Transverse colon (tissue), 4 donors: ENCODE measurements around the gene IGSF10. TPM values are rescaled to one million over a fixed set of nuclear protein-coding genes. Genes with fewer than 3 reads are reported as not detected.
A peak's percentile ranks its signal among the peaks of the same experiment; 100 is the strongest.

Experiments used
- DNase-seq: peaks from one replicate; pipeline ENCODE4 v3.0.0-alpha.2; 2019
- H3K27ac ChIP-seq, 4 donors: fragments of 200-600 bp; sonication (generic); 2 replicates each; pipeline ENCODE4 v1.5.1; 2016 to 2018; ENCODE audit warnings: inconsistent platforms in 4 of 4
- H3K27me3 ChIP-seq: fragments of 200-600 bp; sonication (generic); 2 replicates; pipeline ENCODE4 v1.5.1; 2017; ENCODE audit warnings: inconsistent platforms
- H3K36me3 ChIP-seq, 4 donors: fragments of 200-600 bp; sonication (generic); 2 replicates each; pipeline ENCODE4 v1.5.1; 2017 to 2019; ENCODE audit warnings: inconsistent platforms in 4 of 4
- H3K4me1 ChIP-seq, 4 donors: fragments of 200-600 bp; sonication (generic); 2 replicates each; pipeline ENCODE4 v1.5.1; 2017 to 2020; ENCODE audit warnings: inconsistent platforms in 4 of 4
- H3K4me3 ChIP-seq, 4 donors: fragments of 200-600 bp; sonication (generic); 1 replicate in 1 of 4; 2 replicates in 3 of 4; pipeline versions ENCODE4 v1.5.1 to v1.6.1; 2017 to 2019; ENCODE audit warnings: inconsistent platforms in 4 of 4
- H3K9me3 ChIP-seq, 2 donors: fragments of 200-600 bp; sonication (generic); 2 replicates each; pipeline ENCODE4 v1.5.1; 2017 to 2019; ENCODE audit warnings: inconsistent platforms in 2 of 2
- CTCF ChIP-seq, 5 experiments: fragments of 200-600 bp in 3 of 5; fragments of 450-650 bp in 2 of 5; sonication (generic) in 3 of 5; IDR thresholded peaks; 1 replicate in 2 of 5; 2 replicates in 3 of 5; pipeline ENCODE4 v1.5.1; 2016 to 2017; ENCODE audit warnings: antibody characterized with exemption in 5 of 5, inconsistent platforms in 3 of 5, mild to moderate bottlenecking in 2 of 5, moderate library complexity in 1 of 5
- EP300 ChIP-seq: sonication (generic); formaldehyde crosslinking; IDR thresholded peaks from one replicate; pipeline ENCODE4 v1.6.1; 2017; ENCODE audit warnings: antibody characterized with exemption, low read depth
- POLR2A ChIP-seq: fragments of 450-650 bp; IDR thresholded peaks from one replicate; pipeline ENCODE4 v1.6.1; 2016; ENCODE audit warnings: antibody characterized with exemption, mild to moderate bottlenecking, moderate library complexity
- POLR2AphosphoS5 ChIP-seq, 3 donors: sonication (generic); formaldehyde crosslinking; IDR thresholded peaks; one replicate each; pipeline ENCODE4 v1.6.1; 2016; ENCODE audit warnings: antibody characterized with exemption in 3 of 3
- WGBS, 2 donors: methylation state at CpG; one replicate each; pipeline ENCODE4 v1.1.5; 2018; ENCODE audit warnings: low coverage in 1 of 2; 5-methylcytosine and 5-hydroxymethylcytosine counted together
- in situ Hi-C, 4 donors: fragments of 200-750 bp; cut with MboI; loops; one replicate each; pipeline versions ENCODE4 v1.15.0 to v1.15.1; 2017; ENCODE audit warnings: low sequenced_read_pairs in 3 of 4, low pct_ligation_motif_present in 1 of 4, low pct_unique_long_range_greater_than_20kb in 1 of 4
- intact Hi-C: fragments of 100-400 bp; cut with DNase I; formaldehyde crosslinking; loops from one replicate; pipeline ENCODE4 v1.15.1; 2023; ENCODE audit warnings: low total_unique reads
- total RNA-seq, 4 donors: library from RNA; depleted of rRNA; stranded (reverse); fragments of >200 nt; gene quantifications; one replicate each; pipeline ENCODE4 v1.1.0, GENCODE V29; 2016

The IGSF10 gene
- total RNA-seq, 4 donors from 2014 or later: 0.37 to 5.8 (median 1.7) TPM

GRCh38 chr3:151445273-151446001 lies 15.4 kb downstream of the IGSF10 start:
- Histone ChIP-seq H3K9me3 (no peaks in the 10 kb centered on the region), H3K36me3 (no peaks in the 10 kb centered on the region), H3K4me1 (no peaks in the 10 kb centered on the region), H3K27ac (no peak overlapping the region), H3K4me3 (no peak overlapping the region), H3K27me3 (no peaks in the 10 kb centered on the region)
- in situ Hi-C loops: loop anchor here in 1 of 4 donors (10.0 kb wide), 1 partner anchor 389 kb away; no protein-coding TSS in a partner anchor
- DNase-seq: no peak
- no peak for TF ChIP-seq CTCF (IDR thresholded peaks at IDR 0.05)
- TF ChIP-seq EP300: no peak
- no peak for TF ChIP-seq POLR2AphosphoS5 (IDR thresholded peaks at IDR 0.05)
- no peak for TF ChIP-seq POLR2A
- intact Hi-C loops: loop anchor here (10.0 kb wide), 1 partner anchor 469 kb away; no protein-coding TSS in a partner anchor
- 72 to 88% methylated on average over 1 to 5 of the region's 5 CpGs for WGBS, 2 donors

- Histone ChIP-seq H3K27ac (no peak overlapping the region), H3K4me3 (no peak overlapping the region), H3K4me1 (no peaks in the 10 kb centered on the region), H3K36me3 (no peaks in the 10 kb centered on the region), H3K9me3 (no peaks in the 10 kb centered on the region), H3K27me3 (no peaks in the 10 kb centered on the region)
- TF ChIP-seq POLR2AphosphoS5 (IDR thresholded peaks at IDR 0.05) (no peak), EP300 (no peak), POLR2A (no peak)
- intact Hi-C loops: loop anchor here (10.0 kb wide), 1 partner anchor 471 kb away; no protein-coding TSS in a partner anchor
- in situ Hi-C loops: loop anchor here in 2 of 4 donors (5.0 to 10.0 kb wide), 2 partner anchors 391 to 394 kb away; no protein-coding TSS in a partner anchor
- 85 to 91% methylated on average over 7 of the region's 7 CpGs for WGBS, 2 donors
- DNase-seq: no peak
Observed at GRCh38 chr3:151443583-151443982, 17.3 kb downstream of the IGSF10 start.

GRCh38 chr3:151440940-151441339 lies 19.9 kb downstream of the IGSF10 start:
- 70 to 92% methylated on average over 1 of the region's 1 CpG for WGBS, 2 donors
- no peak for TF ChIP-seq EP300
- TF ChIP-seq POLR2AphosphoS5 (IDR thresholded peaks at IDR 0.05): no peak
- TF ChIP-seq POLR2A: no peak
- no peak for TF ChIP-seq CTCF (IDR thresholded peaks at IDR 0.05)
- no peaks in the 10 kb centered on the region for H3K4me1 ChIP-seq
- H3K27ac ChIP-seq: no peak overlapping the region
- H3K9me3 ChIP-seq: no peaks in the 10 kb centered on the region
- H3K27me3 ChIP-seq: no peaks in the 10 kb centered on the region
- H3K36me3 ChIP-seq: no peaks in the 10 kb centered on the region
- no peak overlapping the region for H3K4me3 ChIP-seq
- in situ Hi-C loops (loop anchor here in 2 of 4 donors (5.0 to 10.0 kb wide), 2 partner anchors 394 to 396 kb away; no protein-coding TSS in a partner anchor), intact Hi-C loops (loop anchor here (10.0 kb wide), 1 partner anchor 474 kb away; no protein-coding TSS in a partner anchor)
- no peak for DNase-seq

GRCh38 chr3:151439652-151440125 lies 21.2 kb downstream of the IGSF10 start:
- H3K36me3 ChIP-seq: no peaks in the 10 kb centered on the region
- no peaks in the 10 kb centered on the region for H3K27me3 ChIP-seq
- intact Hi-C loops: loop anchor here (10.0 kb wide), 1 partner anchor 475 kb away; no protein-coding TSS in a partner anchor
- TF ChIP-seq POLR2AphosphoS5 (IDR thresholded peaks at IDR 0.05) (no peak), CTCF (IDR thresholded peaks at IDR 0.05) (peak; percentile 76 to 86 (median 81)), EP300 (no peak), POLR2A (no peak)
- in situ Hi-C loops: loop anchor here (5.0 to 10.0 kb wide), 3 partner anchors 395 to 475 kb away; no protein-coding TSS in a partner anchor
- H3K9me3 ChIP-seq: no peaks in the 10 kb centered on the region
- H3K27ac ChIP-seq: no peak overlapping the region
- H3K4me3 ChIP-seq: no peak overlapping the region
- WGBS, 2 donors: 19 to 22% methylated on average over 3 of the region's 3 CpGs
- no peak for DNase-seq
- H3K4me1 ChIP-seq: no peaks in the 10 kb centered on the region
